Effector CD8-positive, alpha-beta T cell (primary cell): ENCODE measurements around the gene EHMT1.

Experiments used
- DNase-seq: peaks from one replicate; lab custom pipeline; 2025; lab: John Stamatoyannopoulos, UW

Gene EHMT1

DNA sequence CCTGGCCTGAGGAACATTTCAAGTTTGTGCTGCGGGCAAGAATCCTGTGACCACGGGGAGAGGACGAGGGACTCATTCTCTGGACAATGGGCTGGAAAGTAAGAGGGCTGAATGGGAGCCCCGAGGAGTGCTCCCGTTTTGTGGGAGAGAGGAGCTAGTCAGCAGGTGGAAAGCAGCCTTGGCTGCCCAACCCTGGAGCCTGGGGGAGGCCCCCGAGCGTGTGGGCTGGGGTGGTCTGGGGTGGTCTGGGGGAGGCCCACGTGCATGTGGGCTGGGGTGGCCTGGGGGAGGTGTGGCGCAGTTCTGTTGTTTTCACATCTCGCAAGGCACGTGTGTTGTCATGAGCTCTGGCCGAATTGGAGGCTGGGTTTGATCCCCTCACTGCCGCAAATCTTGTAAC, 27.5 kb downstream of the EHMT1 start:
- no peak for DNase-seq

- DNase-seq: no peak
Observed at GRCh38 chr9:137647096-137647714, 28.4 kb downstream of the EHMT1 start.

DNA sequence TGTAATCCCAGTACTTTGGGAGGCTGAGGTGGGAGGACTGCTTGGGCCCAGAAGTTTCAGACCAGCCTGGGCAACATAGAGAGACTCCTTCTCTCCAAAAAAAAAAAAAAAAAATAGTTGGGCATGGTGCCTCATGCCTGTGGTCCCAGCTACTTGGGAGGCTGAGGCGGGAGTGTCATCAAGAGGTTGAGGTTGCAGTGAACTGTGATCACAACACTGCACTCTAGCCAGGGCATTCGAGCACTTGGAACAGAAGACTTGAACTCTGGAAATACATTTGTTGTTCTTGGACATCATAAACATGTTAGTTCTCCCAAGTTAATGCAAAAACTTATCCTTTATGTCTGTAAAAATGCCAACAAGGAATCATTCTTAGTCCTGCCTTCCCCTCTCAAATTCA, 29.6 kb downstream of the EHMT1 start:
- no peak for DNase-seq

- DNase-seq: no peak
Observed at GRCh38 chr9:137649553-137649952, 30.7 kb downstream of the EHMT1 start.

DNA sequence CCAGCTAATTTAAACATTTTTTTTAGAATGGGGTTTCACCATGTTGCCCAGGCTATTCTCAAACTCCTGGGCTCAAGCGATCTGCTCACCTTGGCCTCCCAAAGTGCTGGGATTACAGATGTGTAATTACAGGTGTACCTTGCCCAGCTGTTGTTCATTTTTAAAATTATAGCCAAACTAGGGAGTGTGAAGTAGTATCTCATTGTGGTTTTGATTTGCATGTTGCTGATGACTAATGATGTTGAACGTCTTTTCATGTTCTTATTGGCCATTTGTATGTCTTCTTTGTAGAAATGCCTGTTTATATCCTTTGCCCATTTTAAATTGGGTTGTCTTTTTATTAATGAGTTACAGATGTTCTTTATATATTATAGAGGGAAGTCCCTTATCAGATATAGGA, 31.5 kb downstream of the EHMT1 start:
- no peak for DNase-seq

- no peak for DNase-seq
Observed at GRCh38 chr9:137650779-137651178, 32.0 kb downstream of the EHMT1 start.

GRCh38 chr9:137656416-137656815, 37.6 kb downstream of the EHMT1 start:
- DNase-seq: no peak

DNA sequence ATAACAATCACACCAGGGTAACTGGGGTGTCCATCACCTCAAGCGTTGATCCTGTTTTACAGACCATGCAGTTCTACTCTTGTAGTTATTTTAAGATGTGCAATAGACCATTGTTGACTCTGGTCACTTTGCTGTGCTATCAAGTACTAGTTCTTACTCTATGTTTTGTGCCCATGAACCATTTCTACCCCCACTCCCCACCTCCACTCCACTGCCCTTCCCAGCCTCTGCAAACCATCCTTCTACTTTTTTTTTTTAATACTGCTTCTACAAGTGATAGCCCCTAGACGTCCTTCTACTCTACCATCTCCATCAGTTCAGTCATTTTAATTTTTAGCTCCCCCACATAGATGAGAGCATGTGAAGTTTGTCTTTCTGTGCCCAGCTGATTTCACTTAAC, 38.8 kb downstream of the EHMT1 start:
- DNase-seq: no peak

DNA sequence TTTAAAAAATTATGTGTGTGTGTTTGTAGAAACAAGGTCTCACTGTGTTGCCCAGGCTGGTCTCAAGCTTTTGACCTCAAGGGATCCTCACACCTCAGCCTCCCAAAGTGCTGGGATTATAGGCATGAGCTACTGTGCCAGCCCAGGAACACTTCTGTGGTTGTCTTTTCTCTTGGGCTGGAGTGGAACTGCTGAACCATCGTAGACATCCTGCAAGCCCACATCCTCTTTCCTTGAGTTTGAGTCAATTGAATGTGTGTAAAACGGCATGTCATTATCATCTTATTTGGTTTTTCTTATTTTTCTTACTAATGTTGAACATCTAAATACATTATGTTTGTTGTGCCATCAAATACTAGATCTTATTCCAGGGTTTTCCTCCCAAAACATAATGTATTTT, 40.0 kb downstream of the EHMT1 start:
- no peak for DNase-seq

DNA sequence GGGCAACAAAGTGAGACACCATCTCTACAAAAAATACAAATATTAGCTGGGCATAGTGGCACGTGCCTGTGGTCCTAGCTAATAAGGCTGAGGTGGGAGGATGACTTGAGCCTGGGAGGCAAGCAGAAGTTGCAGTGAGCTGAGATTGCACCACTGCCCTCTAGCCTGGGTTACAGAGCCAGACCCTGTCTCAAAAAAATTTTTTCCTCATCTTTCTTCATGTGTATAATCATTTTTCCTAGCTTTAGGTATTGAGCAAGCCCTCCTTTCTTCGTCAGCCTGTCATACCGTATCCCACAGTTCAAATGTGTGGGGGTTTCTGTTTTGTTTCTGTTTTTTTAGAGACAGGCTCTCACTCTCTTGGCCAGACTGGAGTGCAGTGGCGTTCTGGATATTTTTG, 41.3 kb downstream of the EHMT1 start:
- no peak for DNase-seq

DNA sequence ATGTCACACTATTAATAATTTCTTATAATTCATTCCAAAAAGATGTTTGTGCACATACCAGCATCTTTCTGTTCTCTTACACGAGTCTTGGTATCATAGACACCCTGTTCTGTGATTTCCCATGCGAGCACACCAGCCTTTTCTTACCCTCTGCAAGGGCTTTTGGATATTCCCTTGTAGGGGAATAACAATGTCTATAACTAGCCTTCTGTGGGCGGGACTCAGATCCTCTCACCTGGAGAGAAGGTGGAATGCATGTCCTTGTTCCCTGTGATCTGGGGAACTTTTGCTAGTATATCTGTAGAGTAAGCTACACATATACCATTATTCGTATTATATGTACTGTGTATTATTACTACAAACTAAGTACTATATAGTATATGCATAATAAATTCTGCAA, 44.8 kb downstream of the EHMT1 start:
- no peak for DNase-seq

- no peak for DNase-seq
Observed at GRCh38 chr9:137664676-137665075, 45.9 kb downstream of the EHMT1 start.

DNA sequence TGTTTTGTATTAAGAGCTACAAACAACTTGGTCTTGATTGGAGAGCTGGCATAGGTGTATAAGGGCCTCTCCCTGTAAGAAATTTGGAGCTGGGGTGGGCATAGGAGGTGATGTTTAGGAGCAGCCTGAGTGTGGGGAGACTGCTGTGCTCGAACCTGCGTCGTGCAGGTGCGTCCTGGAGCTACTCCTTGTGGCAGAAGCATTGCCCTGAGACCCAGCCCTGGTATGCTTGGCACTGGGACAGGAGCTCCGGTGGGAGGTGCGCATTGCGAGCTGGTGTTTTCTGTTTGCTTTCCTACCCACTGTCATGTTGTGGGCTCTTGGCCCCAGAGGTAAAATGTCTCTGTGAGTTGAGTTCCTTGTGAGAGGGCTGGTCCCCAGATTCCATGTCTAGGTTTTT, 46.4 kb downstream of the EHMT1 start:
- DNase-seq: no peak

- no peak for DNase-seq
Observed at GRCh38 chr9:137665697-137666512, 47.1 kb downstream of the EHMT1 start.

DNA sequence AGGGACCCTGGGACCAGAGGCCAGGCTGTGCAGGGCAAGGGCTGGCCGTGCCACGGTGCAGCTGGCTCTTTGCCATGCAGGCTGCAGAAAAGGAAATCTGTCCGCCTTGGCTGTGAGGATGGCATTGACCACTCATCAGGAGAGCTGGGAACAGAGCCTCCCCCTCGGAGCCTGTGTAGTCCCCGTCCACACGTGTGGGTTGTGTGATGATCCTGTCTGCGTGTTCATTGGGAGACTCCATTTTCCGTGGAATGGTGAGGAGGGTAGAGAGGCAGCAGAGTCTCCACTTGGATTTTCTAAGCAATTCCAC, 47.7 kb downstream of the EHMT1 start:
- no peak for DNase-seq

GRCh38 chr9:137666955-137667670, 48.3 kb downstream of the EHMT1 start:
- DNase-seq: no peak

GRCh38 chr9:137668203-137668602, 49.4 kb downstream of the EHMT1 start:
- no peak for DNase-seq

DNA sequence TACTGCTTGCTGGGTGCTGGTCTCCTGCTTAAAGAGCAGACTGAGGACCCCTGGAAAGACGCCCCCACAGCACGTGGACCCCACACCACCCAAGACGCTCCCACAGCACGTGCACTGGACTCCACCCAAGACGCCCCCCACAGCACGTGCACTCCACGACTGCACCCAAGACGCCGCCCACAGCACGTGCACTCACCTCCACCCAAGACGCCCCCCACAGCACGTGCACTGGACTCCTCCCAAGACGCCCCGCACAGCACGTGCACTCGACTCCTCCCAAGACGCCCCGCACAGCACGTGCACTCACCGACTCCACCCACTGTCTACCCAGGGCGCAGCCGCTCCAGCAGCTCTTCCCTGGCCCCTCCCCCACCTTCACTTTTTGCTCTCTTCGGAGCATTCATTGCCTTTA, 50.5 kb downstream of the EHMT1 start:
- no peak for DNase-seq

DNA sequence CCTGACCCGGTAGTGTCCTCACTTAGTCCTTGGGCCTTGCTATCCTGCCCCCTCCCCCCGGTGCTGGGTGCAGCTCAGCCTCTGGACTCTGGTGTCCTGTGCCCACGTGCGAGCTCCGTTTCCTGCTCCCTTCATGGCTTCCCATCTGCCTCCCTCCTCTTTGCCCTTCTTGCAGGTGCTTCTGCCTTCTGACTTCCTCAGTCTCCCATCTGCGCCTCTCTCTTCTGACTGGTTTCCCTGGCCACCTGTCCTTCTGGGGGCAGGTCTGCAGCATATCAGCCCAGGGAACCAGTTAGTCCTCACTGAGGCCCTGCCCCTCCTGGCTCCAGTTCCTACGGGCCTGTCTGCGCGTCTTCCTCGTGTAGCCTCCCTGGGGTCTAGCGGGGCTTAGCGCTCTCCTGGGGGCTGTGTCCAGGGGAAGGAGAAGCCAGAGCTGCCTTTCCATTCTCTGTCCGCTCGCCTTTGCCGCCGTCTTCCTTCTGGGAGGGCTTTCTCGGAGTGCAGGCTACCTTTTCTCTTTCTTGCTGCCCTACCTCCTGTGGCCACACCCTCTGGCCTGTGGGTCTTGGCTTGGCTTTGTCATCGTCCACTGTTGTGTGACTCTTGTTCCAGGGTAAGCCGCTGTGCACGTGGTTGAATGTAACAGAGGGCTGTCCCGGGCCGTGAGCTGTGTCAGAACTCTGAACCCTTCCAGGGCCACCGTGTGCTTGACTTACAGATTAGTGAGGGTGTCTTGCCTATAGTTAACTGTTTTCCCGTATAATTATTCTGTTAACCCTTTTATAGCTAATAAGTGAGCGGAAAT, 51.8 kb downstream of the EHMT1 start:
- no peak for DNase-seq

DNA sequence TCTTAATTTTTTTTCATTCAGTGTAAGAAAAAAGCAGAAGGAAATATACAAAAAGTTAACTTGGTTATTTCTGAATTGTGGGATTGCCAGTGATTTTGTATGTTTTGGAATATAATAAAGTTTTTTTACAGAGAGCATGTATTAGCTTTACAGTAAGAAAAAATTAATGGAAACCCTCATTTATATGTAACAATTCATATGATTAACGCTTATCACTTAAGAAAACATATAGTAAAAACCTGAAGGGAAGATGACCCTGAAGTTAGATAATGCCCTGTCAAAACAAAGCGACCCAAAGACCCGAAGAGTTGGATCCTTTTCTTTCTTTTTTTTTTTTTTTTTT, 52.4 kb downstream of the EHMT1 start:
- DNase-seq: no peak

DNA sequence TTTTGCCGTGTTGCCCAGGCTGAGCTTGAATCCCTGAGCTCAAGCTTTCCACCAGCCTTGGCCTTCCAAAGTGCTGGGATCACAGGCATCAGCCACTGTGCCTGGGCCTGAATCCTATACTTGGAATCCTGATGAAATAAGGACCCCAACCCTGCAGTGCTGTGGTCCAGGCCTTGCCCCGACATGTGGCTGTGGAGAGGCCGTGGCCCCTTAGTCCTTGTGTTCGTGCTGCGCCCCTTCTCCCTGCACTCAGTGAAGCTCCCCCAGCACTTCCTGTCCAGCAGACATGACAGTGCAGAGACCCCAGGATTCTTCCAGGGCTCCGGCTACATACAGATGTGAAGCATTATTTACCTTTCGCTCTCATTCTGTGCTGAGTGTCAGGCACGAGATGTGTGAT, 52.9 kb downstream of the EHMT1 start:
- DNase-seq: no peak
